K562 (cell line): Measurements from ENCODE around the gene PLXDC2. TPM values are rescaled to one million over a fixed set of nuclear protein-coding genes. Genes with fewer than 3 reads are reported as not detected.

Source experiments
- ATAC-seq: fragments of 200-7000 bp; cut with Tn5 transposase; 3 replicates; pipeline ENCODE4 v1.9.1; 2020; ENCODE audit warnings: moderate library complexity
- BruUV-seq: library from RNA; stranded (reverse); fragments of 400-500 nt; replicated peaks from 2 replicates; lab custom pipeline; 2021; lab: Mats Ljungman, UMichigan
- CTCF ChIA-PET: fragments of 300-600 bp; formaldehyde crosslinking; extraction: SDS; loops from one replicate; lab custom pipeline; 2021; ENCODE audit warnings: low intra/inter-chr PET ratio; lab: Yijun Ruan, JAX
- POLR2A ChIA-PET: fragments of 300-600, 350-650 bp; sonication (Branson Sonifier 250); formaldehyde crosslinking; extraction: SDS; loops from one replicate; lab custom pipeline; 2021; ENCODE audit warnings: antibody characterized with exemption, inconsistent platforms; lab: Yijun Ruan, JAX
- DNase-seq, 4 experiments: peaks; one replicate each; pipeline versions ENCODE4 v3.0.0 to v3.0.0-alpha.2; 2011 to 2018; ENCODE audit warnings: low spot score in 3 of 4, mixed read lengths in 3 of 4; ENCODE audit errors: extremely low read depth in 1 of 4
- FAIRE-seq: peaks from 2 replicates; lab custom pipeline; 2011; peaks lifted over from hg19 to GRCh38; lab: Jason Lieb, UNC
- H2AFZ ChIP-seq: 2 replicates; pipeline ENCODE4 v1.6.0; 2011; ENCODE audit warnings: low read depth, low read length, control low read depth, inconsistent platforms
- H3K27ac ChIP-seq: fragments of 200-600 bp; 3 replicates; pipeline ENCODE4 v1.8.0; 2011; ENCODE audit warnings: low read depth, mild to moderate bottlenecking, control low read depth, inconsistent platforms, low read length, moderate library complexity, mixed read lengths; ENCODE audit errors: extremely low read depth
- H3K27me3 ChIP-seq, 2 experiments: fragments of 300-600 bp in 1 of 2; 2 replicates in 1 of 2; 3 replicates in 1 of 2; pipeline versions ENCODE4 v1.6.0 to v1.8.0; 2011; ENCODE audit warnings: inconsistent platforms in 2 of 2, low read length in 2 of 2, mild to moderate bottlenecking in 1 of 2, mixed read lengths in 1 of 2, moderate library complexity in 1 of 2; ENCODE audit not compliant: control insufficient read depth in 2 of 2, insufficient read depth in 2 of 2
- H3K36me3 ChIP-seq: fragments of 300-600 bp; 3 replicates; pipeline ENCODE4 v1.8.0; 2011; ENCODE audit warnings: mild to moderate bottlenecking, low read length, inconsistent platforms; ENCODE audit not compliant: control insufficient read depth, insufficient read depth
- H3K4me1 ChIP-seq, 2 experiments: fragments of 200-600 bp in 1 of 2; replicated peaks in 1 of 2; 2 replicates in 1 of 2; 3 replicates in 1 of 2; pipeline versions ENCODE4 v1.5.1 to v1.8.0; 2011; ENCODE audit warnings: inconsistent platforms in 2 of 2, low read length in 2 of 2, mild to moderate bottlenecking in 1 of 2, mixed read lengths in 1 of 2, moderate library complexity in 1 of 2; ENCODE audit not compliant: control insufficient read depth in 2 of 2, insufficient read depth in 2 of 2
- H3K4me2 ChIP-seq: 2 replicates; pipeline ENCODE4 v1.6.1; 2011; ENCODE audit warnings: low read length, control low read depth, inconsistent platforms, mixed read lengths; ENCODE audit not compliant: insufficient read depth
- H3K4me3 ChIP-seq: fragments of 200-600 bp; sonication (generic), shearing (Covaris generic); 2 replicates; pipeline ENCODE4 v1.5.1; 2016; ENCODE audit warnings: control low read depth, inconsistent platforms
- H3K79me2 ChIP-seq: fragments of 200-600 bp; 3 replicates; pipeline ENCODE4 v1.8.0; 2011; ENCODE audit warnings: low read length, inconsistent platforms; ENCODE audit not compliant: control insufficient read depth, insufficient read depth
- H3K9ac ChIP-seq, 2 experiments: 2 replicates each; pipeline versions ENCODE4 v1.6.0 to v1.6.1; 2011; ENCODE audit warnings: low read depth in 2 of 2, low read length in 2 of 2, control low read depth in 1 of 2, inconsistent platforms in 1 of 2, mild to moderate bottlenecking in 1 of 2, mixed read lengths in 1 of 2; ENCODE audit not compliant: insufficient read depth in 1 of 2
- H3K9me1 ChIP-seq: one replicate; pipeline ENCODE4 v1.6.0; 2011; ENCODE audit warnings: inconsistent platforms, mild to moderate bottlenecking, low read length, moderate library complexity; ENCODE audit not compliant: control insufficient read depth, insufficient read depth
- H3K9me3 ChIP-seq: replicated peaks from 2 replicates; pipeline ENCODE4 v1.5.1; 2011; ENCODE audit warnings: low read depth, low read length, inconsistent platforms; ENCODE audit not compliant: control insufficient read depth, insufficient read depth
- H4K20me1 ChIP-seq: replicated peaks from 2 replicates; pipeline ENCODE4 v1.6.1; 2011; ENCODE audit warnings: low read length, inconsistent platforms, mixed read lengths; ENCODE audit not compliant: control insufficient read depth, insufficient read depth
- CEBPG ChIP-seq, 3 experiments: fragments of 200-800 bp in 1 of 3; sonication (Bioruptor generic) in 1 of 3; sonication (generic) in 1 of 3; formaldehyde crosslinking in 1 of 3; IDR thresholded peaks in 2 of 3; conservative IDR thresholded peaks in 1 of 3; 2 replicates each; pipeline versions ENCODE4 v1.6.1 to v1.8.0; 2016 to 2022; ENCODE audit warnings: missing compliant biosample characterization in 2 of 3, missing genetic modification characterization in 2 of 3, mild to moderate bottlenecking in 1 of 3, missing genetic modification reagents in 1 of 3
- MECOM ChIP-seq: fragments of 250-450 bp; sonication (Bioruptor Pico); IDR thresholded peaks from 2 replicates; pipeline ENCODE4 v1.8.0; 2022; ENCODE audit warnings: inconsistent platforms
- NONO ChIP-seq, 2 experiments: fragments of 200-400 bp in 1 of 2; fragments of 450-650 bp in 1 of 2; formaldehyde crosslinking in 1 of 2; IDR thresholded peaks; 2 replicates each; pipeline ENCODE4 v1.6.1; 2017; ENCODE audit warnings: low read depth in 2 of 2, mild to moderate bottlenecking in 2 of 2, moderate library complexity in 2 of 2, low read length in 1 of 2
- POLR2A ChIP-seq: fragments of 450-650 bp; conservative IDR thresholded peaks from 2 replicates; pipeline ENCODE4 v1.6.1; 2016
- TAF7 ChIP-seq: fragments of 450-650 bp; IDR thresholded peaks from 2 replicates; pipeline ENCODE4 v1.6.1; 2016; ENCODE audit warnings: missing genetic modification characterization, missing compliant biosample characterization
- ZNF239 ChIP-seq: fragments of 250-450 bp; sonication (Bioruptor Pico); IDR thresholded peaks from 2 replicates; pipeline ENCODE4 v1.4.0; 2020; ENCODE audit warnings: mild to moderate bottlenecking
- ZNF444 ChIP-seq: fragments of 250-450 bp; sonication (Bioruptor Pico); IDR thresholded peaks from 2 replicates; pipeline ENCODE4 v1.4.0; 2020; ENCODE audit warnings: mild to moderate bottlenecking, moderate library complexity
- ZNF589 ChIP-seq: fragments of 200-800 bp; sonication (Bioruptor generic); IDR thresholded peaks from 2 replicates; pipeline ENCODE4 v1.6.1; 2016; ENCODE audit warnings: low read depth, missing genetic modification characterization, missing compliant biosample characterization
- in situ Hi-C: fragments of 300-500 bp; cut with MboI; formaldehyde crosslinking; loops from 4 replicates; pipeline ENCODE4 v1.15.0; 2018; ENCODE audit warnings: inconsistent platforms, mixed read lengths
- intact Hi-C: fragments of 100-400 bp; cut with micrococcal nuclease; formaldehyde crosslinking; loops from 2 replicates; pipeline ENCODE4 v1.14.2; 2022
- polyA plus RNA-seq, 8 experiments: library from polyadenylated mRNA; depleted of rRNA in 4 of 8; stranded (reverse) in 5 of 8; unstranded in 3 of 8; fragments of >200 nt; fragmentation: Nextera tagmentation in 2 of 8; fragmentation: Illumina TruSeq in 1 of 8; extraction: Ambion mirVana in 2 of 8; extraction: Trizol in 1 of 8; gene quantifications; 2 replicates each; pipeline versions ENCODE4 v1.2.1 to v1.2.3, GENCODE V29; 2011 to 2014; ENCODE audit warnings: inconsistent platforms in 1 of 8, missing spikeins in 1 of 8
- total RNA-seq, 7 experiments: library from RNA; depleted of rRNA in 6 of 7; stranded (reverse); fragments of >200 nt in 6 of 7; fragmentation: Illumina TruSeq in 2 of 7; extraction: Trizol in 2 of 7; gene quantifications; 2 replicates each; pipeline versions ENCODE4 v1.2.1 to v1.2.3, GENCODE V29; 2011 to 2021; ENCODE audit warnings: low replicate concordance in 1 of 7
- TF ChIP-seq, protein P1 (sequence below): fragments of 450-650 bp; IDR thresholded peaks from 2 replicates; pipeline ENCODE4 v1.7.0; 2016; ENCODE audit warnings: borderline replicate concordance
- TF ChIP-seq, protein P2 (sequence below): fragments of 450-650 bp; IDR thresholded peaks from 2 replicates; pipeline ENCODE4 v1.6.1; 2017; ENCODE audit warnings: mild to moderate bottlenecking, moderate library complexity
- TF ChIP-seq, protein P3 (sequence below): sonication (generic); formaldehyde crosslinking; IDR thresholded peaks from 2 replicates; pipeline ENCODE4 v1.8.1; 2023; ENCODE audit warnings: missing genetic modification reagents, mild to moderate bottlenecking, borderline replicate concordance
- TF ChIP-seq, protein P4 (sequence below), 2 experiments: fragments of 450-650 bp in 1 of 2; sonication (generic) in 1 of 2; formaldehyde crosslinking in 1 of 2; IDR thresholded peaks in 1 of 2; conservative IDR thresholded peaks in 1 of 2; 2 replicates each; pipeline versions ENCODE4 v1.6.1 to v1.8.1; 2016 to 2023; ENCODE audit warnings: mild to moderate bottlenecking in 2 of 2, moderate library complexity in 2 of 2, inconsistent platforms in 1 of 2, missing genetic modification reagents in 1 of 2

The PLXDC2 gene
- total and polyA plus RNA-seq, 9 of the 15 experiments (the other 6 are each of a cell fraction or from before 2014, with no cell fraction given), result 0.01 to 0.33 (median 0.10) TPM; not detected in 3

DNA sequence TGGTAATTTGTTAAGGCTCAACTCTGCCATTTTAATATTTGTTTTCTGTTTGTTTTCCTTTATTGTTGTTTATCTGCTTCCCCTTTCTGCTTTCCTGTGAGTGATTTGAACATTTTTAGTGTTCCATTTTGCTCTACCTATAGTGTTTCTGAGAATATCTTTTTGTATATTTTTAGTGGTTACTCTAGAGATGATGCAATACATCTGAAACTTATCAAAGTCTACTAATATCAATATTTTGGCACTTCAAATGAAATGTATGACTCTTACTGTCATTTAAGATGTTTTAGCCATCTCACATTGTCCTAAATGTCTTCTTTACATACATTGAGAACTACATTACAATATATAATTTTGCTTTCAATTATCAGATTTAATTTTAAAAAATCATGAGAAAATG, 98.9 kb downstream of the PLXDC2 start:
- no peaks in the 10 kb centered on the region for H3K36me3 ChIP-seq
- H3K9ac ChIP-seq, result no peak overlapping the region
- no peaks in the 10 kb centered on the region for H4K20me1 ChIP-seq
- H3K4me1 ChIP-seq, result no peaks in the 10 kb centered on the region
- H3K4me3 ChIP-seq, result no peak overlapping the region
- FAIRE-seq, result no peak
- H3K4me2 ChIP-seq, result no peak overlapping the region
- no TSS peak for BruUV-seq
- no peak overlapping the region for H2AFZ ChIP-seq
- no peaks in the 10 kb centered on the region for H3K27me3 ChIP-seq
- TF ChIP-seq ZNF444 (CRISPR knock-in tag) (no peak), ZNF239 (CRISPR knock-in tag) (no peak), MECOM (CRISPR knock-in tag) (no peak), CEBPG (CRISPR knock-in tag; IDR thresholded peaks at IDR 0.05) (no peak), CEBPG (tag; conservative IDR thresholded peaks at IDR 0.05 in 1 of 2, IDR thresholded peaks at IDR 0.05 in 1 of 2) (peak in 1 of 2 experiments; percentile 61; a peak in 2 of 4 replicates), ZNF589 (CRISPR knock-in tag) (no peak), TAF7 (tag) (no peak), NONO (IDR thresholded peaks at IDR 0.05; ENCODE audit: low read depth in 2 of 2, low read length in 1 of 2) (no peak), POLR2A (no peak)
- TF ChIP-seq, protein P1, sequence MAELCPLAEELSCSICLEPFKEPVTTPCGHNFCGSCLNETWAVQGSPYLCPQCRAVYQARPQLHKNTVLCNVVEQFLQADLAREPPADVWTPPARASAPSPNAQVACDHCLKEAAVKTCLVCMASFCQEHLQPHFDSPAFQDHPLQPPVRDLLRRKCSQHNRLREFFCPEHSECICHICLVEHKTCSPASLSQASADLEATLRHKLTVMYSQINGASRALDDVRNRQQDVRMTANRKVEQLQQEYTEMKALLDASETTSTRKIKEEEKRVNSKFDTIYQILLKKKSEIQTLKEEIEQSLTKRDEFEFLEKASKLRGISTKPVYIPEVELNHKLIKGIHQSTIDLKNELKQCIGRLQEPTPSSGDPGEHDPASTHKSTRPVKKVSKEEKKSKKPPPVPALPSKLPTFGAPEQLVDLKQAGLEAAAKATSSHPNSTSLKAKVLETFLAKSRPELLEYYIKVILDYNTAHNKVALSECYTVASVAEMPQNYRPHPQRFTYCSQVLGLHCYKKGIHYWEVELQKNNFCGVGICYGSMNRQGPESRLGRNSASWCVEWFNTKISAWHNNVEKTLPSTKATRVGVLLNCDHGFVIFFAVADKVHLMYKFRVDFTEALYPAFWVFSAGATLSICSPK, result no peak
- TF ChIP-seq, protein P2, sequence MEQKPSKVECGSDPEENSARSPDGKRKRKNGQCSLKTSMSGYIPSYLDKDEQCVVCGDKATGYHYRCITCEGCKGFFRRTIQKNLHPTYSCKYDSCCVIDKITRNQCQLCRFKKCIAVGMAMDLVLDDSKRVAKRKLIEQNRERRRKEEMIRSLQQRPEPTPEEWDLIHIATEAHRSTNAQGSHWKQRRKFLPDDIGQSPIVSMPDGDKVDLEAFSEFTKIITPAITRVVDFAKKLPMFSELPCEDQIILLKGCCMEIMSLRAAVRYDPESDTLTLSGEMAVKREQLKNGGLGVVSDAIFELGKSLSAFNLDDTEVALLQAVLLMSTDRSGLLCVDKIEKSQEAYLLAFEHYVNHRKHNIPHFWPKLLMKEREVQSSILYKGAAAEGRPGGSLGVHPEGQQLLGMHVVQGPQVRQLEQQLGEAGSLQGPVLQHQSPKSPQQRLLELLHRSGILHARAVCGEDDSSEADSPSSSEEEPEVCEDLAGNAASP, result no peak
- TF ChIP-seq, protein P3, sequence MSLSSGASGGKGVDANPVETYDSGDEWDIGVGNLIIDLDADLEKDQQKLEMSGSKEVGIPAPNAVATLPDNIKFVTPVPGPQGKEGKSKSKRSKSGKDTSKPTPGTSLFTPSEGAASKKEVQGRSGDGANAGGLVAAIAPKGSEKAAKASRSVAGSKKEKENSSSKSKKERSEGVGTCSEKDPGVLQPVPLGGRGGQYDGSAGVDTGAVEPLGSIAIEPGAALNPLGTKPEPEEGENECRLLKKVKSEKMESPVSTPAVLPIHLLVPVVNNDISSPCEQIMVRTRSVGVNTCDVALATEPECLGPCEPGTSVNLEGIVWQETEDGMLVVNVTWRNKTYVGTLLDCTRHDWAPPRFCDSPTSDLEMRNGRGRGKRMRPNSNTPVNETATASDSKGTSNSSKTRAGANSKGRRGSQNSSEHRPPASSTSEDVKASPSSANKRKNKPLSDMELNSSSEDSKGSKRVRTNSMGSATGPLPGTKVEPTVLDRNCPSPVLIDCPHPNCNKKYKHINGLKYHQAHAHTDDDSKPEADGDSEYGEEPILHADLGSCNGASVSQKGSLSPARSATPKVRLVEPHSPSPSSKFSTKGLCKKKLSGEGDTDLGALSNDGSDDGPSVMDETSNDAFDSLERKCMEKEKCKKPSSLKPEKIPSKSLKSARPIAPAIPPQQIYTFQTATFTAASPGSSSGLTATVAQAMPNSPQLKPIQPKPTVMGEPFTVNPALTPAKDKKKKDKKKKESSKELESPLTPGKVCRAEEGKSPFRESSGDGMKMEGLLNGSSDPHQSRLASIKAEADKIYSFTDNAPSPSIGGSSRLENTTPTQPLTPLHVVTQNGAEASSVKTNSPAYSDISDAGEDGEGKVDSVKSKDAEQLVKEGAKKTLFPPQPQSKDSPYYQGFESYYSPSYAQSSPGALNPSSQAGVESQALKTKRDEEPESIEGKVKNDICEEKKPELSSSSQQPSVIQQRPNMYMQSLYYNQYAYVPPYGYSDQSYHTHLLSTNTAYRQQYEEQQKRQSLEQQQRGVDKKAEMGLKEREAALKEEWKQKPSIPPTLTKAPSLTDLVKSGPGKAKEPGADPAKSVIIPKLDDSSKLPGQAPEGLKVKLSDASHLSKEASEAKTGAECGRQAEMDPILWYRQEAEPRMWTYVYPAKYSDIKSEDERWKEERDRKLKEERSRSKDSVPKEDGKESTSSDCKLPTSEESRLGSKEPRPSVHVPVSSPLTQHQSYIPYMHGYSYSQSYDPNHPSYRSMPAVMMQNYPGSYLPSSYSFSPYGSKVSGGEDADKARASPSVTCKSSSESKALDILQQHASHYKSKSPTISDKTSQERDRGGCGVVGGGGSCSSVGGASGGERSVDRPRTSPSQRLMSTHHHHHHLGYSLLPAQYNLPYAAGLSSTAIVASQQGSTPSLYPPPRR (CRISPR knock-in tag), result no peak
- TF ChIP-seq, protein P4, sequence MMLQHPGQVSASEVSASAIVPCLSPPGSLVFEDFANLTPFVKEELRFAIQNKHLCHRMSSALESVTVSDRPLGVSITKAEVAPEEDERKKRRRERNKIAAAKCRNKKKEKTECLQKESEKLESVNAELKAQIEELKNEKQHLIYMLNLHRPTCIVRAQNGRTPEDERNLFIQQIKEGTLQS (IDR thresholded peaks at IDR 0.05), result peak; percentile 45; the same call in 1 of the 2 replicates
- TF ChIP-seq, protein P4 (CRISPR knock-in tag; conservative IDR thresholded peaks at IDR 0.05), result no peak
- CTCF ChIA-PET, result no interaction called here
- intact Hi-C loops (no loop called here), in situ Hi-C loops (no loop called here)
- H3K9me3 ChIP-seq, result no peaks in the 10 kb centered on the region
- H3K9me1 ChIP-seq, result no peaks in the 10 kb centered on the region
- POLR2A ChIA-PET, result no interaction called here
- no peak overlapping the region for H3K27ac ChIP-seq
- H3K79me2 ChIP-seq, result no peaks in the 10 kb centered on the region
- no peak for DNase-seq
- no peak for ATAC-seq
